Measurements from ENCODE around the gene MMP23B.

MMP23B gene

GRCh38 chr1:1620433-1621139, 11.4 kb upstream of the MMP23B start:
- no peak overlapping the region for H3K4me3 ChIP-seq (ENCODE audit: low read depth, low read length)
- no peak for DNase-seq (ENCODE audit: low read depth, low spot score)
- no peak for TF ChIP-seq CTCF (IDR thresholded peaks at IDR 0.05; ENCODE audit: low read depth, low read length)
- in situ Hi-C loops (cut with HindIII; ENCODE audit: low sequenced_read_pairs): no loop called here

- no peak for DNase-seq (ENCODE audit: low read depth, low spot score)
- no peak for TF ChIP-seq CTCF (IDR thresholded peaks at IDR 0.05; ENCODE audit: low read depth, low read length)
- in situ Hi-C loops (cut with HindIII; ENCODE audit: low sequenced_read_pairs): no loop called here
- no peak overlapping the region for H3K4me3 ChIP-seq (ENCODE audit: low read depth, low read length)
These were observed 10.6 kb upstream of the MMP23B start for GRCh38 chr1:1621173-1622009.

- H3K4me3 ChIP-seq (ENCODE audit: low read depth, low read length): no peak overlapping the region
- no peak for TF ChIP-seq CTCF (IDR thresholded peaks at IDR 0.05; ENCODE audit: low read depth, low read length)
- in situ Hi-C loops (cut with HindIII; ENCODE audit: low sequenced_read_pairs): no loop called here
- peak; percentile 27 for DNase-seq (ENCODE audit: low read depth, low spot score)
These were observed 9.8 kb upstream of the MMP23B start for GRCh38 chr1:1622010-1622787.

GRCh38 chr1:1622788-1623094, 9.2 kb upstream of the MMP23B start:
- no peak for DNase-seq (ENCODE audit: low read depth, low spot score)
- no peak for TF ChIP-seq CTCF (IDR thresholded peaks at IDR 0.05; ENCODE audit: low read depth, low read length)
- in situ Hi-C loops (cut with HindIII; ENCODE audit: low sequenced_read_pairs): no loop called here
- H3K4me3 ChIP-seq (ENCODE audit: low read depth, low read length): no peak overlapping the region

GRCh38 chr1:1623181-1623630, 8.8 kb upstream of the MMP23B start:
- no peak for DNase-seq (ENCODE audit: low read depth, low spot score)
- in situ Hi-C loops (cut with HindIII; ENCODE audit: low sequenced_read_pairs): no loop called here
- no peak overlapping the region for H3K4me3 ChIP-seq (ENCODE audit: low read depth, low read length)
- TF ChIP-seq CTCF (IDR thresholded peaks at IDR 0.05; ENCODE audit: low read depth, low read length): no peak

GRCh38 chr1:1623631-1624442, 8.1 kb upstream of the MMP23B start:
- H3K4me3 ChIP-seq (ENCODE audit: low read depth, low read length): no peak overlapping the region
- in situ Hi-C loops (cut with HindIII; ENCODE audit: low sequenced_read_pairs): no loop called here
- TF ChIP-seq CTCF (IDR thresholded peaks at IDR 0.05; ENCODE audit: low read depth, low read length): no peak
- DNase-seq (ENCODE audit: low read depth, low spot score): no peak
